Lung (tissue), 12 donors: ENCODE measurements around the gene NFE2L1. TPM values are rescaled to one million over a fixed set of nuclear protein-coding genes. Genes with fewer than 3 reads are reported as not detected.

ENCODE experiments used
- ATAC-seq: fragments of 200-7000 bp; cut with Tn5 transposase; one replicate; pipeline ENCODE4 v1.9.1; 2020; ENCODE audit warnings: moderate number of reproducible peaks; ENCODE audit not compliant: insufficient read depth, low FRiP score
- DNase-seq, 3 donors: peaks; one replicate each; pipeline ENCODE4 v3.0.0-alpha.2; 2013 to 2017
- H3K27ac ChIP-seq, 2 donors: one replicate each; pipeline ENCODE4 v1.5.1; 2013; ENCODE audit warnings: mild to moderate bottlenecking in 2 of 2, moderate library complexity in 2 of 2, control low read depth in 1 of 2, inconsistent platforms in 1 of 2, low read depth in 1 of 2, low read length in 1 of 2
- H3K27me3 ChIP-seq, 3 donors: one replicate each; pipeline ENCODE4 v1.5.1; 2013; ENCODE audit warnings: low read length in 2 of 3; ENCODE audit not compliant: control insufficient read depth in 3 of 3, insufficient read depth in 3 of 3
- H3K36me3 ChIP-seq, 4 donors: one replicate each; pipeline ENCODE4 v1.5.1; 2013; ENCODE audit warnings: low read length in 4 of 4, mild to moderate bottlenecking in 1 of 4, moderate library complexity in 1 of 4; ENCODE audit not compliant: control insufficient read depth in 4 of 4, insufficient read depth in 4 of 4
- H3K4me1 ChIP-seq, 5 donors: one replicate each; pipeline ENCODE4 v1.5.1; 2013; ENCODE audit warnings: low read length in 5 of 5, mild to moderate bottlenecking in 2 of 5, moderate library complexity in 1 of 5; ENCODE audit not compliant: control insufficient read depth in 5 of 5, insufficient read depth in 5 of 5
- H3K4me3 ChIP-seq: one replicate; pipeline ENCODE4 v1.5.1; 2013; ENCODE audit warnings: mild to moderate bottlenecking, control low read depth, moderate library complexity
- H3K9ac ChIP-seq, 2 donors: one replicate each; pipeline ENCODE4 v1.5.1; 2013; ENCODE audit warnings: low read length in 2 of 2, control low read depth in 1 of 2; ENCODE audit not compliant: insufficient read depth in 1 of 2
- H3K9me3 ChIP-seq, 4 donors: one replicate each; pipeline ENCODE4 v1.5.1; 2013; ENCODE audit warnings: low read length in 3 of 4, mild to moderate bottlenecking in 1 of 4, moderate library complexity in 1 of 4; ENCODE audit not compliant: control insufficient read depth in 4 of 4, insufficient read depth in 3 of 4
- WGBS, 2 donors: extraction: QIAGEN DNeasy Blood & Tissue Kit; methylation state at CpG; one replicate each; pipeline ENCODE4 v1.1.7; 2013; 5-methylcytosine and 5-hydroxymethylcytosine counted together
- polyA plus RNA-seq, 2 donors: library from polyadenylated mRNA; stranded (reverse); fragments of 200-250 nt; gene quantifications; one replicate each; pipeline ENCODE4 v1.2.1, GENCODE V29; 2013
- total RNA-seq, 2 donors: library from RNA; depleted of rRNA in 1 of 2; stranded (reverse); fragments of >200 nt in 1 of 2; gene quantifications; one replicate each; pipeline ENCODE4 v1.2.1, GENCODE V29; 2014 to 2021
- TF ChIP-seq, protein P1 (sequence below): IDR thresholded peaks from 2 replicates; pipeline ENCODE4 v1.5.1; 2012; ENCODE audit warnings: mild to moderate bottlenecking; ENCODE audit errors: control extremely low read depth, extremely low read depth
- donor health status: control.
- donor health status: control.
- donor health status: Bipolar disorder and iron deficiency.
- donor health status: healthy.
- donor health status: DM: yes; HTN: yes; CAD: no.

NFE2L1 gene
- total and polyA plus RNA-seq, 4 donors: 68.8 to 135 (median 87.1) TPM

GRCh38 chr17:48062273-48062672, 14.1 kb downstream of the NFE2L1 start:
- peaks cover 0 to 8% (median 6%) of the 10 kb centered on the region in 5 donors for H3K4me1 ChIP-seq
- H3K9me3 ChIP-seq: no peaks in the 10 kb centered on the region
- TF ChIP-seq, protein P1, sequence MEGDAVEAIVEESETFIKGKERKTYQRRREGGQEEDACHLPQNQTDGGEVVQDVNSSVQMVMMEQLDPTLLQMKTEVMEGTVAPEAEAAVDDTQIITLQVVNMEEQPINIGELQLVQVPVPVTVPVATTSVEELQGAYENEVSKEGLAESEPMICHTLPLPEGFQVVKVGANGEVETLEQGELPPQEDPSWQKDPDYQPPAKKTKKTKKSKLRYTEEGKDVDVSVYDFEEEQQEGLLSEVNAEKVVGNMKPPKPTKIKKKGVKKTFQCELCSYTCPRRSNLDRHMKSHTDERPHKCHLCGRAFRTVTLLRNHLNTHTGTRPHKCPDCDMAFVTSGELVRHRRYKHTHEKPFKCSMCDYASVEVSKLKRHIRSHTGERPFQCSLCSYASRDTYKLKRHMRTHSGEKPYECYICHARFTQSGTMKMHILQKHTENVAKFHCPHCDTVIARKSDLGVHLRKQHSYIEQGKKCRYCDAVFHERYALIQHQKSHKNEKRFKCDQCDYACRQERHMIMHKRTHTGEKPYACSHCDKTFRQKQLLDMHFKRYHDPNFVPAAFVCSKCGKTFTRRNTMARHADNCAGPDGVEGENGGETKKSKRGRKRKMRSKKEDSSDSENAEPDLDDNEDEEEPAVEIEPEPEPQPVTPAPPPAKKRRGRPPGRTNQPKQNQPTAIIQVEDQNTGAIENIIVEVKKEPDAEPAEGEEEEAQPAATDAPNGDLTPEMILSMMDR: no peak
- no peak for DNase-seq
- no peak for ATAC-seq
- no peak overlapping the region for H3K9ac ChIP-seq
- no peak overlapping the region for H3K27ac ChIP-seq
- no peak overlapping the region for H3K4me3 ChIP-seq
- no peaks in the 10 kb centered on the region for H3K27me3 ChIP-seq
- H3K36me3 ChIP-seq: peaks cover 27 to 47% (median 43%) of the 10 kb centered on the region in 4 donors
- 95 to 97% methylated on average over 7 of the region's 7 CpGs for WGBS, 2 donors

DNA sequence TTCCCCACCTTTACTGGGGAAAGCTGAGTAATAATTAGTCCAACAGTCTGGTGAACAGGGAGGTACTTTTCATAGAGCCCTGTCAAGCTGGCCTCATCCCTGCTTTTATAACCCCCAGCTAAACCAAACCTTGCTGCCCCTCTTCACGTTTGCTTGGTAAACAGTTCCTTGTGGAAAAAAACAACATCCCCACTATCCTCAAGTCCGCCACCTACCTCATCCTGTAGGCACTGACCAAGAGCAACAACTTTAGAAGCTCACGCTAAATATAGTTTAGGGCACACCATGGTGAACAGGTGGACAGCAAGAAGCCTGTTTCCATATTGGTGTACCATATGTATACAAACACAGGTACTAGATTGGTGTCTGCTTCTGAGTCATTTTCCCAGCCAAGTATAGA, 16.5 kb downstream of the NFE2L1 start:
- TF ChIP-seq, protein P1: no peak
- no peak for ATAC-seq
- Histone ChIP-seq H3K27ac (no peak overlapping the region), H3K36me3 (peaks cover 17 to 44% (median 22%) of the 10 kb centered on the region in 4 donors), H3K4me1 (peaks cover 0 to 8% (median 5%) of the 10 kb centered on the region in 5 donors), H3K4me3 (no peak overlapping the region), H3K9me3 (no peaks in the 10 kb centered on the region), H3K9ac (no peak overlapping the region), H3K27me3 (no peaks in the 10 kb centered on the region)
- DNase-seq: no peak
- 86 to 91% methylated on average over 3 of the region's 3 CpGs for WGBS, 2 donors

DNA sequence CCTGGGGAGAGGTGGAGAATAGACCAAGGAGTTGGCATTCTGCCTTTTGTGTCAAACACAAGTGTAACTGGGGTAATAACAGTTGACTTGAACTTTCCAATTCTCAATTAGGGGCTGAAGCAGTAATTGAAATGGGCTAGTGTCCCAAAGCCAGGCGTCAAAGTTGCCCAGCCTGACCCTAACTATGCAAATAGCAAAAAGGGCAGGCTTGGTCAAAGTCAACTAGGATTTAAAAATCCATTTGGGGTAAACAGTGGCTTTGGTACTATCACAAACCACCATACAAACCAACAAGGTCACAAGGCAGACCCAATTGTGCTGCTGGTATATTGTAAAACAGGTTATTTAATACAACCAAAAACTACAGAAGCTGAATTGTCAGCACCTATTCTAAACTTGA, 18.0 kb downstream of the NFE2L1 start:
- peaks cover 17 to 46% (median 20%) of the 10 kb centered on the region in 4 donors for H3K36me3 ChIP-seq
- no peak overlapping the region for H3K9ac ChIP-seq

More for the DNA sequence above, 18.0 kb downstream of the NFE2L1 start:
- H3K27me3 ChIP-seq: no peaks in the 10 kb centered on the region
- H3K9me3 ChIP-seq: no peaks in the 10 kb centered on the region
- ATAC-seq (no peak), DNase-seq (no peak)
- 82 to 86% methylated on average over 1 of the region's 1 CpG for WGBS, 2 donors
- no peak overlapping the region for H3K4me3 ChIP-seq
- no peak overlapping the region for H3K27ac ChIP-seq
- H3K4me1 ChIP-seq: peaks cover 0 to 8% (median 3%) of the 10 kb centered on the region in 5 donors
- TF ChIP-seq, protein P1: no peak
